PC-3 (cell line): Measurements from ENCODE around the gene SLC6A3.

Experiments
- EZH2 ChIP-seq: fragments of 300-600 bp; sonication (generic); IDR thresholded peaks from one replicate; pipeline ENCODE4 v1.6.1; 2017; ENCODE audit warnings: antibody characterized with exemption, mild to moderate bottlenecking, low read length; ENCODE audit not compliant: unreplicated experiment
- EZH2phosphoT487 ChIP-seq: fragments of 300-600 bp; sonication (generic); IDR thresholded peaks from 2 replicates; pipeline ENCODE4 v1.6.1; 2018; ENCODE audit warnings: mild to moderate bottlenecking, antibody characterized with exemption, low read length, borderline replicate concordance
- TF ChIP-seq, protein P1 (sequence below): fragments of 300-600 bp; sonication (generic); conservative IDR thresholded peaks from 2 replicates; pipeline ENCODE4 v1.5.1; 2017; ENCODE audit warnings: antibody characterized with exemption, low read depth, mild to moderate bottlenecking, low read length

DNA sequence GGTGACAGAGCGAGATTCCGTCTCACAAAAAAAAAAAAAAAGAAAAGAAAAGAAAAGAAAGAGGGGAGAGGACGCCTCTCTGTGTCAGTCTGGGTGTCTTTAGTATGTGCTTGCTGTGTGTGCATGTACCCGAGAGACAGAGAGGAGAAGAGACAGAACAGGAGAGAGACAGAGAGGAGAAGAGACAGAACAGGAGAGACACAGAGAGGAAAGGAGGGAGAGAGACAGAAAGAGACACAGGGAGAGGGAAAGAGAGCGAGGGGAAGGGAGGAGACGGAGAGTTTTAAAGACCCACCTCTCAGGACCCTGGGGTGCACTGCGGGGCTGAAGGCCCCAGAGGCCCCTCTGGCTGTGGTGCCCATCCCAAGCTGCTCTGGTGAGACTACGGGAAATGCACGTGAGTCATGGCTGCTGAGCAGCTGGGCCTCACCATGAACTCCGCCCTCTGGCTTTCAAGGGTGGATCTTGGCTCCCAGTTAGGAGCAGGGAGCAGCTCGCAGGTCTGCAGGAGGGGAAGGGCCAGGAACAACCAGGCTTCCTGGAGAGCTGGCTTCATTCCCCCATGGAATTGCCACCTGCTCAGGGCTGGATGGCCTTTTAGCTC lies 7.9 kb downstream of the SLC6A3 start:
- TF ChIP-seq, protein P1, sequence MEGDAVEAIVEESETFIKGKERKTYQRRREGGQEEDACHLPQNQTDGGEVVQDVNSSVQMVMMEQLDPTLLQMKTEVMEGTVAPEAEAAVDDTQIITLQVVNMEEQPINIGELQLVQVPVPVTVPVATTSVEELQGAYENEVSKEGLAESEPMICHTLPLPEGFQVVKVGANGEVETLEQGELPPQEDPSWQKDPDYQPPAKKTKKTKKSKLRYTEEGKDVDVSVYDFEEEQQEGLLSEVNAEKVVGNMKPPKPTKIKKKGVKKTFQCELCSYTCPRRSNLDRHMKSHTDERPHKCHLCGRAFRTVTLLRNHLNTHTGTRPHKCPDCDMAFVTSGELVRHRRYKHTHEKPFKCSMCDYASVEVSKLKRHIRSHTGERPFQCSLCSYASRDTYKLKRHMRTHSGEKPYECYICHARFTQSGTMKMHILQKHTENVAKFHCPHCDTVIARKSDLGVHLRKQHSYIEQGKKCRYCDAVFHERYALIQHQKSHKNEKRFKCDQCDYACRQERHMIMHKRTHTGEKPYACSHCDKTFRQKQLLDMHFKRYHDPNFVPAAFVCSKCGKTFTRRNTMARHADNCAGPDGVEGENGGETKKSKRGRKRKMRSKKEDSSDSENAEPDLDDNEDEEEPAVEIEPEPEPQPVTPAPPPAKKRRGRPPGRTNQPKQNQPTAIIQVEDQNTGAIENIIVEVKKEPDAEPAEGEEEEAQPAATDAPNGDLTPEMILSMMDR: no peak
- TF ChIP-seq EZH2 (no peak), EZH2phosphoT487 (no peak)
